Coronary artery (tissue), 2 donors: ENCODE measurements around the gene CAMTA1.

Source experiments
- DNase-seq: peaks from one replicate; pipeline ENCODE4 v3.0.0-alpha.2; 2017; ENCODE audit warnings: low spot score
- H3K27ac ChIP-seq, 2 donors: fragments of 200-600 bp; sonication (generic); one replicate each; pipeline ENCODE4 v1.5.1; 2016 to 2019
- H3K4me3 ChIP-seq: fragments of 200-600 bp; sonication (generic); 2 replicates; pipeline ENCODE4 v1.5.1; 2016; ENCODE audit warnings: mild to moderate bottlenecking, moderate library complexity
- TF ChIP-seq, protein P1 (sequence below): fragments of 200-600 bp; sonication (generic); IDR thresholded peaks from one replicate; pipeline ENCODE4 v1.5.1; 2019; ENCODE audit warnings: antibody characterized with exemption

The CAMTA1 gene

DNA sequence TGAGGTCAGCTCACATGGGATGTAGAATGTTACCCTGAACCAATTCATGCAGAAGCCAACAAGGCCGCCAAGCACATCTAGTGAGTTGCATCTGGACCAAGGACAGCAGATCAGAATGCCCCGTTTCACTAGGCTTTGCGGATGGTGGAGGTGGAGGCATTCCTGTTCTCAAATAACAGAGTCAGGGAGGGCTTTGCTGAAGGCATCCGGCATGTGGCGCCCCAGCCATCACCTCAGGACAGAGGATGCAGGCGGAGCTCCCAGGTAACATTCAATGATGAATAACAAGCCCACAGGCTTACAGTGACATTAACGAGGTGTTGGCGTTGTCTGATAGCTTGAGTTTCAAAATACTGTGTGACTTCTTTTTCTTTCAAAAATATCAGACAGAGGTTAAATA, 476.2 kb downstream of the CAMTA1 start:
- H3K27ac ChIP-seq: no peak overlapping the region
- DNase-seq: no peak
- TF ChIP-seq, protein P1, sequence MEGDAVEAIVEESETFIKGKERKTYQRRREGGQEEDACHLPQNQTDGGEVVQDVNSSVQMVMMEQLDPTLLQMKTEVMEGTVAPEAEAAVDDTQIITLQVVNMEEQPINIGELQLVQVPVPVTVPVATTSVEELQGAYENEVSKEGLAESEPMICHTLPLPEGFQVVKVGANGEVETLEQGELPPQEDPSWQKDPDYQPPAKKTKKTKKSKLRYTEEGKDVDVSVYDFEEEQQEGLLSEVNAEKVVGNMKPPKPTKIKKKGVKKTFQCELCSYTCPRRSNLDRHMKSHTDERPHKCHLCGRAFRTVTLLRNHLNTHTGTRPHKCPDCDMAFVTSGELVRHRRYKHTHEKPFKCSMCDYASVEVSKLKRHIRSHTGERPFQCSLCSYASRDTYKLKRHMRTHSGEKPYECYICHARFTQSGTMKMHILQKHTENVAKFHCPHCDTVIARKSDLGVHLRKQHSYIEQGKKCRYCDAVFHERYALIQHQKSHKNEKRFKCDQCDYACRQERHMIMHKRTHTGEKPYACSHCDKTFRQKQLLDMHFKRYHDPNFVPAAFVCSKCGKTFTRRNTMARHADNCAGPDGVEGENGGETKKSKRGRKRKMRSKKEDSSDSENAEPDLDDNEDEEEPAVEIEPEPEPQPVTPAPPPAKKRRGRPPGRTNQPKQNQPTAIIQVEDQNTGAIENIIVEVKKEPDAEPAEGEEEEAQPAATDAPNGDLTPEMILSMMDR: no peak
- H3K4me3 ChIP-seq: no peak overlapping the region

DNA sequence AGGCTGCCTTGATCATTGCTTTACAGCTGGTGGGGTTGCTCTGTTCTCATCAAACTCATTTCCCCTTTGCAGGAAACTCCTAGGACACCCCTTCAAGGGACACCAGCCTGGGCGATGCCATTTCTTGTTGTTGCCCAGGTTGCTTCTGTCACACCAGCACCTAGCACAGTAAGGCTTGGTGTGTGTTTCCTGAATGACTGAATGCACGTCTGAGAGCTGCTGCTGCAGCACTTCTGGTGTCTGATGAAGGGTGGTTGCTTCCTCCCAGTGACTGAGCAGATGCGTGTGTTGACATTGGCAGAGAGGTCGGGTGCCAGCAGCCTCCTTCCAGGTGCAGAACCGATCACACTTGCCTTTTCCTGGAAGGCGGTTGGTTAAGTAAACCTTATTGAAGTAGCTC, 477.4 kb downstream of the CAMTA1 start:
- Histone ChIP-seq H3K4me3 (no peak overlapping the region), H3K27ac (no peak overlapping the region)
- DNase-seq: no peak
- TF ChIP-seq, protein P1: no peak

DNA sequence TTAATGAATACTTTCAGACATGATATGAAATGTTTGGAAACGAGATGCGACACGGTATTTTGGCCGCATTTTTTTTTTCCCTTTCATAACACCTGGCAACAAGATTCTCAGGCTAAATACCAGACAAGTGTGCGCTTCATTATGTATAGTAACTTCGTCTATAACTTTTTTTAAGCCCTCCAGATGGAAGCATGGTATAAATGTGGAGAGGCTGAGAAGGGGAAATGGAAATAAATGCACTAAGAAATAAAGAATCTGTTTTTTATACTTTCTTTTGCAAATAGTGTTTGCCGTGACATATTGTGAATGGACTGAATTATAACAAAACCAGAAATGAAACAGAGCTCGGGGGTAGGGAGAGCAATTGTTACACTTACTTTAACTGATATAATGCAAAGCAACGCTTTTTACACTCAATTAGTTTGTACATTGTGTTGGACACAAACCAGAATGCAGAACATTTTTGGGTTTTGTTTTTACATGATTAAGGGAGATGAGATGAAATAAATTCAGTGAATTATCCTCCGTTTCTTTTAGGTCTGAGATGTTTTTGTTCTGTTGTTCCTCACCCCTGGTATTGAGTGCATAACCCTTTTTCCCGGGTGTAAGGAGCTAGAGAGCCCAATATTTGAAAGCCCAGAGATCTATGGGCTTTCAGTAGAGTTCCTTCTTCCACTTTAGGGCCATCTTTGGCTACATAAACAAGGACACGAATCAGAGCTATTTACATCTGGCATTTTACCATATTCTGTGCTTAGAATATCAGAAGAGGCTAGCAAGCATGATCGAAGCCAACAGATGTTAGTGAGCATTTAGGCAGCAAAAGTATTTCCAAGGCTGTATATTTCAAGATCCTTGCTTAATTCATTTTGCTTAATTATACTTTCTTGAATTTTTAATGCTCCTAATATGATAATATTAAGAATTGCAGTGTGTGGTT, 478.0 kb downstream of the CAMTA1 start:
- Histone ChIP-seq H3K27ac (no peak overlapping the region), H3K4me3 (no peak overlapping the region)
- TF ChIP-seq, protein P1: no peak
- no peak for DNase-seq

DNA sequence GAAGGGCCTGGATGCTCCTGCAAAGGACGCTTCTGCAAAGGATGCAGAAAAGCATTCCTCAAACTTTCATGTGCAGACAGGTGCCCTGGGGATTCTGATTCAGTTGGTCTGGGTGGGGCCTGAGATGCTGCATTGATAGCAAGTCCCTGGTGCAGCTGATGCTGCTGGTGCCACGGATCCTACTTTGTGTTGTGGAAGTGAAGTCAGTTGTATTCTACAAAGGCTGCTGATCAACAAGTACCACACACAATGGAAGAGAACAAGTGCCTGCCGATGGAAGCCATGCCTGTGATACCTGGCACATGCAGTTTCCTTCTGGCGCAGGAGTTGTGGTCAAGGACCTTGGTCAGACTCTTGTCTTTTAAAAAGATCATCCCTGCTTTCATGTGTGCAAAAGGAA, 478.8 kb downstream of the CAMTA1 start:
- TF ChIP-seq, protein P1: no peak
- H3K4me3 ChIP-seq: no peak overlapping the region
- no peak overlapping the region for H3K27ac ChIP-seq

DNA sequence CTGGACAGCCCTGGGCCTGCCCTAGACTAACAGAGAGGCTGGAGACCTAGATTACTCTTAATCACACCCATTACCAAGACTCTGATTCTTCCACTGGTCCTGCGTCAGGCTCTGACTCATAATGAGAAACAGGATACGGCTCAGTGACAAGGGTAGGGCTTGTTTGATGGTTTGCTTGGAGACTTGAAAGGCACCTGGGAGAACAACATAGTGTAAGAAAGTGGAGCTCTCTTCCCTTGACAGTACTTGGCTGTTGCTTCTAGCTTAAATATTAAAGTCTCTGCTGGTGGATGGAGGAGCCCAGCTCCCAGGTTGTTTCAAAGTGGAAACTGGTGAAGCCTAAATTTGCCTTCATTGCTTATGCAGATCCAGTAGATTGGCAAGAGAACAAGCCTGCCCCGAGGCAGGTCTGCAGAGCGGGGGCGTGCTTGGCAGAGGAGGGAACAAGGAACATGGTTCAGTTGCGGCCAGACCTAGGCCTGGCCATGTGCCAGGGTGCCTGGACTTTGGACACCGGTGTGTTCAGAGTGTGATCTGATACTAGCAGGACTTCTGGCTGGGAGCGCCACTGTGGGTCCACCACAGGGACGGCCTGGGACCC, 480.6 kb downstream of the CAMTA1 start:
- no peak for DNase-seq
- TF ChIP-seq, protein P1: no peak
- no peak overlapping the region for H3K4me3 ChIP-seq
- no peak overlapping the region for H3K27ac ChIP-seq

More for the DNA sequence above, 478.8 kb downstream of the CAMTA1 start:
- DNase-seq: no peak

DNA sequence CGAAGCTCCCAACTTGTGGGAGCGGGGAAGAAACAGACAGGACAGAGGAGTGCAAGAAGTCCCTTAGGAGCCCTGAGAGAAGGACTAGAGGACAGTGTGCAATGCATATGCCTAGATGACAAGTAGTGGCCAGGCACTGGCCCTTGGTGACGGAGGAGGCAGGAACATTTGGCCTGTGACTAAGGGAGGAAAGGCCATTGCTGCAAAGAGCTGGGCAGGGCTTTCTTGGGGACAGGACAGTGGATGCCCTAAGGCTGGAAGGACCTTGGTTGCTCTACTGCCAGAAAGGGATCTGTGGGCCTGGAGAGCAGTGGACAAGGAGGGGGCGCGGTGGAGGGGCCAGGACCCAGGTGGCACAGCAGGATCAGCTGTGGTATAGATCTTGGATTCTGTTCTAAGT, 481.3 kb downstream of the CAMTA1 start:
- Histone ChIP-seq H3K4me3 (no peak overlapping the region), H3K27ac (no peak overlapping the region)
- TF ChIP-seq, protein P1: no peak
- no peak for DNase-seq

DNA sequence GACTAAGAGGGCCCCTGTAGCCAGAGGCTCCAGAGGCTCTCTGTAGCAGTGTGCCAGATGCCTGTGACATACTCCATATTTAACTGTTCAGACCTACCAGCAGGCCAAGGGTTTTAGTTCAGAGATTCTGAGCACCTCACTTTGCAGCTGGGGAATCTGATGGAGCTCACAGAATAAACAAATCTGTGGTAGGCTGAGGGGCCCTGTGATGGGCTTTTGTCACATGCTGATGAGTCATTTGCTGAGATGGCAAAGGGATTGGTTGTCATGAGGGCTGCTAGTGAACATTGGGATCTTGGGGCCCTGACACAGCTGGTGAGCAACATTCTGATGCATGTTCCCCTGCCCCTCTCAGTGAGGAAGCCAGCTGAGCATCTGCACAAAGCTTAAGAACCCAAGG, 482.2 kb downstream of the CAMTA1 start:
- no peak for DNase-seq
- H3K4me3 ChIP-seq: no peak overlapping the region
- TF ChIP-seq, protein P1: no peak
- no peak overlapping the region for H3K27ac ChIP-seq
